H9 (cell line): ENCODE results near the gene CCDC57. TPM values are rescaled to one million over a fixed set of nuclear protein-coding genes. Genes with fewer than 3 reads are reported as not detected.

ENCODE experiments used
- DNase-seq: peaks from one replicate; pipeline ENCODE4 v3.0.0-alpha.2; 2017
- H2AFZ ChIP-seq: one replicate; pipeline ENCODE4 v1.6.1; 2013; ENCODE audit warnings: mild to moderate bottlenecking, low read length, control low read depth, moderate library complexity
- H2AK5ac ChIP-seq: 2 replicates; pipeline ENCODE4 v1.6.1; 2013; ENCODE audit warnings: low read length, control low read depth, mixed read lengths; ENCODE audit not compliant: insufficient read length
- H2BK120ac ChIP-seq: one replicate; pipeline ENCODE4 v1.6.1; 2013; ENCODE audit warnings: low read depth, mild to moderate bottlenecking, low read length, control low read depth, inconsistent platforms; ENCODE audit not compliant: poor library complexity, severe bottlenecking
- H2BK12ac ChIP-seq: 2 replicates; pipeline ENCODE4 v1.6.1; 2013; ENCODE audit warnings: low read length, control low read depth, mixed read lengths, low read depth; ENCODE audit not compliant: insufficient read length
- H2BK15ac ChIP-seq: 2 replicates; pipeline ENCODE4 v1.6.1; 2013; ENCODE audit warnings: low read depth, low read length, control low read depth
- H2BK20ac ChIP-seq: one replicate; pipeline ENCODE4 v1.6.1; 2013; ENCODE audit warnings: low read depth, mild to moderate bottlenecking, low read length, control low read depth, inconsistent platforms; ENCODE audit not compliant: poor library complexity, severe bottlenecking
- H2BK5ac ChIP-seq: 2 replicates; pipeline ENCODE4 v1.6.1; 2013; ENCODE audit warnings: low read length, control low read depth, mixed read lengths; ENCODE audit not compliant: insufficient read length
- H3K14ac ChIP-seq: 2 replicates; pipeline ENCODE4 v1.6.1; 2013; ENCODE audit warnings: low read length, control low read depth; ENCODE audit not compliant: insufficient read depth
- H3K18ac ChIP-seq: 2 replicates; pipeline ENCODE4 v1.6.1; 2013; ENCODE audit warnings: low read depth, mild to moderate bottlenecking, mixed read lengths, low read length, control low read depth; ENCODE audit not compliant: insufficient read length
- H3K23ac ChIP-seq: 2 replicates; pipeline ENCODE4 v1.6.1; 2013; ENCODE audit warnings: low read length, control low read depth, mixed read lengths, low read depth; ENCODE audit not compliant: insufficient read length
- H3K23me2 ChIP-seq: 2 replicates; pipeline ENCODE4 v1.6.1; 2013; ENCODE audit warnings: low read depth, mild to moderate bottlenecking, mixed read lengths, low read length, control low read depth; ENCODE audit not compliant: insufficient read length, poor library complexity, severe bottlenecking
- H3K27ac ChIP-seq: 2 replicates; pipeline ENCODE4 v1.5.1; 2013; ENCODE audit warnings: low read length, control low read depth, mixed read lengths, low read depth; ENCODE audit not compliant: insufficient read length
- H3K27me3 ChIP-seq: 2 replicates; pipeline ENCODE4 v1.6.1; 2013; ENCODE audit warnings: low read length, control low read depth, inconsistent platforms; ENCODE audit not compliant: insufficient read depth
- H3K4ac ChIP-seq: 2 replicates; pipeline ENCODE4 v1.6.1; 2013; ENCODE audit warnings: low read depth, mild to moderate bottlenecking, control low read depth, inconsistent platforms, low read length, moderate library complexity
- H3K4me1 ChIP-seq: 2 replicates; pipeline ENCODE4 v1.6.1; 2013; ENCODE audit warnings: low read length, control low read depth, inconsistent platforms; ENCODE audit not compliant: insufficient read depth
- H3K4me2 ChIP-seq: 2 replicates; pipeline ENCODE4 v1.6.1; 2013; ENCODE audit warnings: low read length, control low read depth, mixed read lengths; ENCODE audit not compliant: insufficient read length, insufficient read depth
- H3K56ac ChIP-seq: 2 replicates; pipeline ENCODE4 v1.6.1; 2013; ENCODE audit warnings: low read depth, mild to moderate bottlenecking, mixed read lengths, low read length, control low read depth; ENCODE audit not compliant: insufficient read length
- H3K79me1 ChIP-seq: 2 replicates; pipeline ENCODE4 v1.6.1; 2013; ENCODE audit warnings: low read depth, mild to moderate bottlenecking, moderate library complexity, low read length, control low read depth, inconsistent platforms; ENCODE audit not compliant: insufficient read depth, poor library complexity, severe bottlenecking
- H3K79me2 ChIP-seq: 2 replicates; pipeline ENCODE4 v1.6.1; 2013; ENCODE audit warnings: low read length, control low read depth, inconsistent platforms; ENCODE audit not compliant: insufficient read depth
- H3K9ac ChIP-seq: 2 replicates; pipeline ENCODE4 v1.6.1; 2013; ENCODE audit warnings: low read length, control low read depth, mixed read lengths; ENCODE audit not compliant: insufficient read length; ENCODE audit errors: extremely low read depth
- H3K9me3 ChIP-seq: one replicate; pipeline ENCODE4 v1.6.1; 2013; ENCODE audit warnings: low read depth, low read length, inconsistent platforms; ENCODE audit not compliant: control insufficient read depth
- H3T11ph ChIP-seq: one replicate; pipeline ENCODE4 v1.6.1; 2013; ENCODE audit warnings: mild to moderate bottlenecking, low read length, control low read depth, inconsistent platforms
- H4K20me1 ChIP-seq: one replicate; pipeline ENCODE4 v1.6.1; 2013; ENCODE audit not compliant: control insufficient read depth, insufficient read length, insufficient read depth
- H4K5ac ChIP-seq: 2 replicates; pipeline ENCODE4 v1.6.1; 2013; ENCODE audit warnings: low read depth, mild to moderate bottlenecking, mixed read lengths, low read length, control low read depth; ENCODE audit not compliant: insufficient read length
- H4K8ac ChIP-seq: replicated peaks from 2 replicates; pipeline ENCODE4 v1.6.1; 2013; ENCODE audit warnings: low read length, control low read depth, mixed read lengths, low read depth; ENCODE audit not compliant: insufficient read length
- H4K91ac ChIP-seq: 2 replicates; pipeline ENCODE4 v1.6.1; 2013; ENCODE audit warnings: low read depth, mild to moderate bottlenecking, moderate library complexity, mixed read lengths, low read length, control low read depth; ENCODE audit not compliant: insufficient read length
- H3K27ac Mint-ChIP-seq, 3 experiments: 2 replicates in 2 of 3; 3 replicates in 1 of 3; pipeline ENCODE4 v1.8.0; 2020 to 2021; ENCODE audit warnings: mixed read lengths in 3 of 3, mild to moderate bottlenecking in 1 of 3, moderate library complexity in 1 of 3
- H3K27me3 Mint-ChIP-seq: 2 replicates; pipeline ENCODE4 v1.8.0; 2021; ENCODE audit warnings: low read depth, mild to moderate bottlenecking, moderate library complexity, mixed read lengths
- H3K36me3 Mint-ChIP-seq, 3 experiments: 2 replicates in 2 of 3; 3 replicates in 1 of 3; pipeline ENCODE4 v1.8.0; 2020 to 2021; ENCODE audit warnings: low read depth in 3 of 3, mixed read lengths in 3 of 3; ENCODE audit not compliant: insufficient read depth in 1 of 3
- H3K4me1 Mint-ChIP-seq, 2 experiments: 2 replicates each; pipeline ENCODE4 v1.8.0; 2020; ENCODE audit warnings: mixed read lengths in 2 of 2
- H3K4me3 Mint-ChIP-seq, 2 experiments: 2 replicates in 1 of 2; 3 replicates in 1 of 2; pipeline ENCODE4 v1.8.0; 2020 to 2021; ENCODE audit warnings: mild to moderate bottlenecking in 2 of 2, mixed read lengths in 2 of 2, moderate library complexity in 1 of 2
- H3K9me3 Mint-ChIP-seq, 2 experiments: 2 replicates in 1 of 2; 3 replicates in 1 of 2; pipeline ENCODE4 v1.8.0; 2020; ENCODE audit warnings: mild to moderate bottlenecking in 2 of 2, mixed read lengths in 2 of 2, moderate library complexity in 1 of 2
- WGBS: extraction: QIAGEN DNeasy Blood & Tissue Kit; methylation state at CpG from one replicate; pipeline ENCODE4 v1.1.7; 2013; ENCODE audit warnings: missing lambda C conversion rate, low lambda C conversion rate, mixed read lengths; ENCODE audit not compliant: insufficient read length; ENCODE audit errors: extremely low coverage; 5-methylcytosine and 5-hydroxymethylcytosine counted together
- total RNA-seq: library from RNA; stranded (reverse); gene quantifications from 2 replicates; pipeline ENCODE4 v1.2.1, GENCODE V29; 2021
- TF ChIP-seq, protein P1 (sequence below): fragments of 200-600 bp; sonication (generic); conservative IDR thresholded peaks from 3 replicates; pipeline ENCODE4 v1.8.0; 2021; ENCODE audit warnings: antibody characterized with exemption, mild to moderate bottlenecking

CCDC57 gene
- total RNA-seq, 1 experiment from 2014 or later: 11.0 TPM

DNA sequence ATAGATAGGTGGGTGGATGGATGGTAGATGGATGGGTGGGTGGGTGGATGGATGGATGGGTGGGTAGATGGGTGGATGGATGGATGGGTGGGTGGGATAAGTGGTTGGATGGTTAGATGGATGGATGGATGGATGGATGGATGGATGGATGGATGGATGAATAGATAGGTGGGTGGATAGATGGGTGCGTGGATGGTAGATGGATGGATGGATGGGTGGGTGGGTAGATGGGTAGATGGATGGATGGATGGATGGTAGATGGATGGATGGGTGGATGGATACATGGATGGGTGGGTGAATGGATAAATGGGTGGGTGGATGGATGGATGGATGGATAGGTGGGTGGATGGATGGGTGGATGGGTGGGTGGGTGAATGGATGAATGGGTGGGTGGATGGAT is 64.6 kb downstream of the CCDC57 start:
- Histone ChIP-seq H2BK12ac (no peak overlapping the region), H4K5ac (no peak overlapping the region), H2AFZ (no peak overlapping the region), H3K23me2 (no peaks in the 10 kb centered on the region), H4K8ac (no peak overlapping the region), H2BK20ac (no peak overlapping the region), H3K4ac (no peak overlapping the region), H3T11ph (no peak overlapping the region), H3K4me2 (no peak overlapping the region), H3K79me2 (no peaks in the 10 kb centered on the region), H2AK5ac (no peak overlapping the region), H2BK120ac (no peak overlapping the region), H3K27me3 (no peaks in the 10 kb centered on the region), H3K27ac (no peak overlapping the region), H4K20me1 (no peaks in the 10 kb centered on the region), H2BK5ac (no peak overlapping the region), H3K79me1 (no peaks in the 10 kb centered on the region), H3K9ac (no peak overlapping the region), H3K23ac (no peak overlapping the region), H2BK15ac (no peak overlapping the region), H3K18ac (no peak overlapping the region), H3K14ac (no peak overlapping the region), H3K4me1 (no peaks in the 10 kb centered on the region), H3K56ac (no peak overlapping the region), H4K91ac (no peak overlapping the region), H3K9me3 (no peaks in the 10 kb centered on the region)
- TF ChIP-seq, protein P1, sequence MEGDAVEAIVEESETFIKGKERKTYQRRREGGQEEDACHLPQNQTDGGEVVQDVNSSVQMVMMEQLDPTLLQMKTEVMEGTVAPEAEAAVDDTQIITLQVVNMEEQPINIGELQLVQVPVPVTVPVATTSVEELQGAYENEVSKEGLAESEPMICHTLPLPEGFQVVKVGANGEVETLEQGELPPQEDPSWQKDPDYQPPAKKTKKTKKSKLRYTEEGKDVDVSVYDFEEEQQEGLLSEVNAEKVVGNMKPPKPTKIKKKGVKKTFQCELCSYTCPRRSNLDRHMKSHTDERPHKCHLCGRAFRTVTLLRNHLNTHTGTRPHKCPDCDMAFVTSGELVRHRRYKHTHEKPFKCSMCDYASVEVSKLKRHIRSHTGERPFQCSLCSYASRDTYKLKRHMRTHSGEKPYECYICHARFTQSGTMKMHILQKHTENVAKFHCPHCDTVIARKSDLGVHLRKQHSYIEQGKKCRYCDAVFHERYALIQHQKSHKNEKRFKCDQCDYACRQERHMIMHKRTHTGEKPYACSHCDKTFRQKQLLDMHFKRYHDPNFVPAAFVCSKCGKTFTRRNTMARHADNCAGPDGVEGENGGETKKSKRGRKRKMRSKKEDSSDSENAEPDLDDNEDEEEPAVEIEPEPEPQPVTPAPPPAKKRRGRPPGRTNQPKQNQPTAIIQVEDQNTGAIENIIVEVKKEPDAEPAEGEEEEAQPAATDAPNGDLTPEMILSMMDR: no peak
- no peak overlapping the region for H3K4me3 Mint-ChIP-seq
- H3K27me3 Mint-ChIP-seq: peaks cover 6% of the 10 kb centered on the region
- no peak overlapping the region for H3K27ac Mint-ChIP-seq
- no CpG with 5 or more reads among the region's 1 CpG for WGBS
- peaks cover 7 to 37% of the 10 kb centered on the region in 2 experiments; a peak in 4 of 5 replicates for H3K9me3 Mint-ChIP-seq
- no peak for DNase-seq
- H3K4me1 Mint-ChIP-seq: no peaks in the 10 kb centered on the region
- H3K36me3 Mint-ChIP-seq: peaks cover 8 to 37% (median 11%) of the 10 kb centered on the region in 3 experiments
